IMR-90 (cell line): ENCODE results near the gene RIMS4. TPM values are rescaled to one million over a fixed set of nuclear protein-coding genes. Genes with fewer than 3 reads are reported as not detected.

Source experiments
- ATAC-seq: fragments of 200-7000 bp; cut with Tn5 transposase; 2 replicates; pipeline ENCODE4 v1.9.1; 2020; ENCODE audit warnings: low read depth, mild to moderate bottlenecking, moderate library complexity
- BruUV-seq: library from RNA; stranded (reverse); fragments of 400-500 nt; replicated peaks from 2 replicates; lab custom pipeline; 2021; lab: Mats Ljungman, UMichigan
- CTCF ChIA-PET: fragments of 300-600 bp; formaldehyde crosslinking; extraction: SDS; loops from one replicate; lab custom pipeline; 2021; ENCODE audit warnings: antibody characterized with exemption; lab: Yijun Ruan, JAX
- POLR2A ChIA-PET: fragments of 300-600 bp; sonication (Branson Sonifier 250); formaldehyde crosslinking; loops from one replicate; lab custom pipeline; 2022; ENCODE audit warnings: antibody characterized with exemption; ENCODE audit not compliant: unreplicated experiment; lab: Charles Lee
- DNase-seq: peaks from one replicate; pipeline ENCODE4 v3.0.0; 2013
- H2AFZ ChIP-seq: replicated peaks from 2 replicates; pipeline ENCODE3; 2013; ENCODE audit warnings: low read length, mild to moderate bottlenecking; ENCODE audit not compliant: poor library complexity
- H2AK5ac ChIP-seq: 2 replicates; pipeline ENCODE4 v1.6.1; 2013; ENCODE audit warnings: low read depth, low read length, inconsistent platforms
- H2AK9ac ChIP-seq: replicated peaks from 2 replicates; pipeline ENCODE3; 2013; ENCODE audit warnings: mild to moderate bottlenecking, low read depth, low read length, moderate library complexity; ENCODE audit not compliant: poor library complexity
- H2BK120ac ChIP-seq: 2 replicates; pipeline ENCODE4 v1.6.1; 2013; ENCODE audit warnings: low read depth, low read length, inconsistent platforms
- H2BK15ac ChIP-seq: 3 replicates; pipeline ENCODE4 v1.6.1; 2013; ENCODE audit warnings: low read depth, low read length, inconsistent platforms
- H2BK20ac ChIP-seq: 2 replicates; pipeline ENCODE4 v1.6.1; 2013; ENCODE audit warnings: low read depth, mild to moderate bottlenecking, inconsistent platforms, low read length, moderate library complexity
- H2BK5ac ChIP-seq: 2 replicates; pipeline ENCODE4 v1.6.1; 2013; ENCODE audit warnings: mild to moderate bottlenecking, low read depth, low read length, inconsistent platforms; ENCODE audit not compliant: poor library complexity, severe bottlenecking
- H3K14ac ChIP-seq: replicated peaks from 2 replicates; pipeline ENCODE4 v1.6.1; 2013; ENCODE audit warnings: low read depth, low read length, inconsistent platforms
- H3K18ac ChIP-seq: 2 replicates; pipeline ENCODE4 v1.6.1; 2013; ENCODE audit warnings: low read depth, low read length, control low read depth
- H3K23ac ChIP-seq: 2 replicates; pipeline ENCODE4 v1.6.1; 2013; ENCODE audit warnings: low read depth, low read length, inconsistent platforms
- H3K27ac ChIP-seq: 2 replicates; pipeline ENCODE4 v1.5.1; 2013; ENCODE audit warnings: mild to moderate bottlenecking, control low read depth, low read length; ENCODE audit not compliant: insufficient read depth
- H3K27me3 ChIP-seq: 2 replicates; pipeline ENCODE4 v1.6.1; 2013; ENCODE audit warnings: low read length; ENCODE audit not compliant: control insufficient read depth, insufficient read depth
- H3K36me3 ChIP-seq: 2 replicates; pipeline ENCODE4 v1.6.1; 2013; ENCODE audit warnings: low read length, mixed read lengths; ENCODE audit not compliant: control insufficient read depth, insufficient read depth
- H3K4ac ChIP-seq: 2 replicates; pipeline ENCODE4 v1.6.1; 2013; ENCODE audit warnings: low read depth, low read length, inconsistent platforms
- H3K4me1 ChIP-seq: 2 replicates; pipeline ENCODE4 v1.6.1; 2013; ENCODE audit warnings: low read length, mixed read lengths; ENCODE audit not compliant: control insufficient read depth, insufficient read depth
- H3K4me2 ChIP-seq: 2 replicates; pipeline ENCODE4 v1.6.1; 2013; ENCODE audit warnings: low read depth, mild to moderate bottlenecking, control low read depth, low read length, moderate library complexity
- H3K4me3 ChIP-seq: 2 replicates; pipeline ENCODE4 v1.5.1; 2013; ENCODE audit warnings: low read depth, mild to moderate bottlenecking, control low read depth, low read length, moderate library complexity; ENCODE audit not compliant: insufficient read depth
- H3K56ac ChIP-seq: 2 replicates; pipeline ENCODE4 v1.6.1; 2013; ENCODE audit warnings: low read length, inconsistent platforms; ENCODE audit not compliant: insufficient read depth; ENCODE audit errors: extremely low read depth
- H3K79me1 ChIP-seq, 2 experiments: 2 replicates each; pipeline ENCODE4 v1.6.1; 2013; ENCODE audit warnings: low read length in 2 of 2, inconsistent platforms in 1 of 2, low read depth in 1 of 2
- H3K9ac ChIP-seq: 2 replicates; pipeline ENCODE4 v1.6.1; 2013; ENCODE audit warnings: low read depth, low read length, control low read depth
- H3K9me1 ChIP-seq: 2 replicates; pipeline ENCODE4 v1.6.1; 2013; ENCODE audit warnings: low read length, inconsistent platforms; ENCODE audit not compliant: insufficient read depth
- H3K9me3 ChIP-seq: 2 replicates; pipeline ENCODE4 v1.6.1; 2013; ENCODE audit warnings: low read length; ENCODE audit not compliant: control insufficient read depth, insufficient read depth
- H4K20me1 ChIP-seq: 2 replicates; pipeline ENCODE4 v1.6.1; 2013; ENCODE audit warnings: low read length, inconsistent platforms; ENCODE audit not compliant: insufficient read depth
- H4K5ac ChIP-seq: 2 replicates; pipeline ENCODE4 v1.6.1; 2013; ENCODE audit warnings: mild to moderate bottlenecking, low read depth, low read length, control low read depth
- H4K8ac ChIP-seq, 2 experiments: 2 replicates each; pipeline ENCODE4 v1.6.1; 2013; ENCODE audit warnings: low read depth in 2 of 2, low read length in 2 of 2, control low read depth in 1 of 2, inconsistent platforms in 1 of 2
- H4K91ac ChIP-seq: 2 replicates; pipeline ENCODE4 v1.6.1; 2013; ENCODE audit warnings: low read depth, low read length, inconsistent platforms; ENCODE audit not compliant: insufficient read depth
- BHLHE40 ChIP-seq: fragments of 150-350 bp; IDR thresholded peaks from 2 replicates; pipeline ENCODE4 v1.6.1; 2016; ENCODE audit warnings: mild to moderate bottlenecking, low read depth, low read length
- CEBPB ChIP-seq: IDR thresholded peaks from 2 replicates; pipeline ENCODE4 v1.6.1; 2012; ENCODE audit warnings: low read depth, low read length, improper control_type of control experiment
- CHD1 ChIP-seq: IDR thresholded peaks from 2 replicates; pipeline ENCODE4 v1.6.1; 2012; ENCODE audit warnings: low read depth, low read length, improper control_type of control experiment
- CTCF ChIP-seq: conservative IDR thresholded peaks from 2 replicates; pipeline ENCODE4 v1.5.1; 2012; ENCODE audit warnings: mild to moderate bottlenecking, low read depth, low read length, improper control_type of control experiment
- ELK1 ChIP-seq: fragments of 150-350 bp; IDR thresholded peaks from 2 replicates; pipeline ENCODE4 v1.6.1; 2016; ENCODE audit warnings: low read depth, mild to moderate bottlenecking, low read length, moderate library complexity, borderline replicate concordance
- FOS ChIP-seq: fragments of 150-350 bp; IDR thresholded peaks from 2 replicates; pipeline ENCODE4 v1.6.1; 2016; ENCODE audit warnings: low read depth, low read length
- MAFK ChIP-seq: IDR thresholded peaks from 2 replicates; pipeline ENCODE4 v1.6.1; 2012; ENCODE audit warnings: low read depth, low read length, improper control_type of control experiment
- MAZ ChIP-seq: IDR thresholded peaks from 2 replicates; pipeline ENCODE4 v1.6.1; 2012; ENCODE audit warnings: low read depth, mild to moderate bottlenecking, low read length, improper control_type of control experiment, moderate library complexity, borderline replicate concordance
- MXI1 ChIP-seq: IDR thresholded peaks from 2 replicates; pipeline ENCODE4 v1.6.1; 2012; ENCODE audit warnings: low read depth, mild to moderate bottlenecking, low read length, moderate library complexity, borderline replicate concordance
- NFE2L2 ChIP-seq: fragments of 150-350 bp; IDR thresholded peaks from 2 replicates; pipeline ENCODE4 v1.6.1; 2016; ENCODE audit warnings: low read depth, mild to moderate bottlenecking, low read length
- POLR2A ChIP-seq: IDR thresholded peaks from 2 replicates; pipeline ENCODE4 v1.6.1; 2012; ENCODE audit warnings: mild to moderate bottlenecking, low read depth, low read length
- RAD21 ChIP-seq: IDR thresholded peaks from 2 replicates; pipeline ENCODE4 v1.6.1; 2012; ENCODE audit warnings: low read length, improper control_type of control experiment
- RCOR1 ChIP-seq: IDR thresholded peaks from 2 replicates; pipeline ENCODE4 v1.6.1; 2012; ENCODE audit warnings: mild to moderate bottlenecking, low read length, improper control_type of control experiment; ENCODE audit not compliant: insufficient replicate concordance
- RFX5 ChIP-seq: IDR thresholded peaks from 2 replicates; pipeline ENCODE4 v1.8.0; 2012; ENCODE audit warnings: low read depth, mild to moderate bottlenecking, low read length, moderate library complexity
- SMC3 ChIP-seq: fragments of 150-350 bp; IDR thresholded peaks from 2 replicates; pipeline ENCODE4 v1.6.1; 2016; ENCODE audit warnings: low read depth, mild to moderate bottlenecking, antibody characterized with exemption, low read length, moderate library complexity
- USF2 ChIP-seq: fragments of 150-350 bp; IDR thresholded peaks from 2 replicates; pipeline ENCODE4 v1.6.1; 2017; ENCODE audit warnings: mild to moderate bottlenecking, antibody characterized with exemption, low read length, low read depth
- WGBS, 2 experiments: methylation state at CpG; one replicate each; pipeline versions ENCODE4 v1.1.5 to v1.1.7; 2013; ENCODE audit warnings: missing lambda C conversion rate in 2 of 2; ENCODE audit not compliant: insufficient read length in 1 of 2; ENCODE audit errors: extremely low coverage in 2 of 2; 5-methylcytosine and 5-hydroxymethylcytosine counted together
- dilution Hi-C: fragments of 300-500 bp; cut with HindIII; formaldehyde crosslinking; loops from one replicate; pipeline ENCODE4 v1.14.3; 2018; ENCODE audit warnings: low sequenced_read_pairs; ENCODE audit not compliant: unreplicated experiment
- in situ Hi-C: fragments of 300-500 bp; cut with MboI; formaldehyde crosslinking; loops from 3 replicates; pipeline ENCODE4 v1.14.3; 2019; ENCODE audit warnings: low sequenced_read_pairs, inconsistent platforms, mixed read lengths
- intact Hi-C: fragments of 100-400 bp; cut with micrococcal nuclease; formaldehyde crosslinking; loops from 2 replicates; pipeline ENCODE4 v1.10.0; 2022
- polyA plus RNA-seq, 3 experiments: library from polyadenylated mRNA; depleted of rRNA; stranded (reverse); fragments of >200 nt; gene quantifications; 2 replicates each; pipeline ENCODE4 v1.2.3, GENCODE V29; 2012; ENCODE audit warnings: low replicate concordance in 1 of 3
- total RNA-seq: library from RNA; depleted of rRNA; stranded (reverse); fragments of >200 nt; gene quantifications from 2 replicates; pipeline ENCODE4 v1.2.3, GENCODE V29; 2012

Gene RIMS4
- total and polyA plus RNA-seq, 2 of the 4 experiments (the other 2 are of a cell fraction) = not detected

- no peak for TF ChIP-seq NFE2L2
- TF ChIP-seq MAZ = no peak
- no peak for TF ChIP-seq POLR2A
- no peak for TF ChIP-seq USF2
- TF ChIP-seq ELK1 = no peak
- TF ChIP-seq FOS = no peak
- TF ChIP-seq CHD1 = no peak
- TF ChIP-seq MAFK = no peak
- no peak for TF ChIP-seq BHLHE40
- TF ChIP-seq SMC3 = no peak
- no peak for TF ChIP-seq CTCF
- TF ChIP-seq RAD21 = no peak
- TF ChIP-seq RFX5 = no peak
- no peak for TF ChIP-seq MXI1
- no peak for TF ChIP-seq RCOR1
- no peak for TF ChIP-seq CEBPB
- in situ Hi-C loops = no loop called here
- BruUV-seq = no TSS peak
Measured at GRCh38 chr20:44787299-44787698, 23.0 kb downstream of the RIMS4 start.

More at GRCh38 chr20:44787299-44787698, 23.0 kb downstream of the RIMS4 start:
- Histone ChIP-seq H3K9ac (no peak overlapping the region), H4K5ac (no peak overlapping the region), H3K23ac (no peak overlapping the region), H2AK9ac (no peak overlapping the region), H3K27me3 (peaks cover 5% of the 10 kb centered on the region), H3K36me3 (no peaks in the 10 kb centered on the region), H2BK5ac (no peak overlapping the region), H3K4ac (no peak overlapping the region), H4K91ac (no peak overlapping the region), H3K14ac (no peak overlapping the region), H2AFZ (no peak overlapping the region), H3K18ac (no peak overlapping the region), H3K56ac (no peak overlapping the region), H3K4me2 (no peak overlapping the region), H3K4me3 (no peak overlapping the region), H3K79me1 (no peaks in the 10 kb centered on the region), H3K9me1 (no peaks in the 10 kb centered on the region), H2BK15ac (no peak overlapping the region), H2BK120ac (no peak overlapping the region), H4K20me1 (no peaks in the 10 kb centered on the region), H2AK5ac (no peak overlapping the region), H4K8ac (no peak overlapping the region), H3K27ac (no peak overlapping the region), H2BK20ac (no peak overlapping the region), H3K9me3 (no peaks in the 10 kb centered on the region), H3K4me1 (no peaks in the 10 kb centered on the region)
- ChIA-PET POLR2A (no interaction called here), CTCF (no interaction called here)
- whole genome bisulfite sequencing, 2 experiments = no CpG with 5 or more reads among the region's 7 CpGs
- dilution Hi-C loops (no loop called here), intact Hi-C loops (no loop called here)
- ATAC-seq = no peak
- DNase-seq = no peak
